ENCODE measurements around the gene GLI2.

DNA sequence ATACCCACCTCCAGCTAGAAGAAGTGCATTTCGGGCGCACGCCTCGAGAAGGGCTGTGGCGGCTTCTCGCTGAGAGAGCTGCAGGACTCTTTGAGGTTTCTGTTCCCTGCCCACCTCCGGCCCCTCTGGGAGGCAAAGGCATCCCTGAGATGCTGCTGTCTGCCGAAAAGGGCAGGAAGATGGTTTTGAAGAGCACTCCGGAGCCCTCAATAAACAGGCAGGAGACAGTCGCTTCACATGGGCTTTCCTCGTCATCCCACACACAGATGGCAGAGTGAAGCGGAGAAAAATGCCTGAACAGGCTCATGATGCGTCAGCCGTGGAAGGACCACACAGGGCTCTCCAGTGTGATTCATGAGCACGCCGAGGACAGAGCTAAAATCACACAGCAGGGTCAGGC lies 25.4 kb upstream of the GLI2 start:
- TF ChIP-seq EZH2 (optimal IDR thresholded peaks at IDR 0.05; ENCODE audit: low read depth, low read length) (no peak), EZH2phosphoT487 (IDR thresholded peaks at IDR 0.05; ENCODE audit: low read length) (no peak)
- TF ChIP-seq, protein P1, sequence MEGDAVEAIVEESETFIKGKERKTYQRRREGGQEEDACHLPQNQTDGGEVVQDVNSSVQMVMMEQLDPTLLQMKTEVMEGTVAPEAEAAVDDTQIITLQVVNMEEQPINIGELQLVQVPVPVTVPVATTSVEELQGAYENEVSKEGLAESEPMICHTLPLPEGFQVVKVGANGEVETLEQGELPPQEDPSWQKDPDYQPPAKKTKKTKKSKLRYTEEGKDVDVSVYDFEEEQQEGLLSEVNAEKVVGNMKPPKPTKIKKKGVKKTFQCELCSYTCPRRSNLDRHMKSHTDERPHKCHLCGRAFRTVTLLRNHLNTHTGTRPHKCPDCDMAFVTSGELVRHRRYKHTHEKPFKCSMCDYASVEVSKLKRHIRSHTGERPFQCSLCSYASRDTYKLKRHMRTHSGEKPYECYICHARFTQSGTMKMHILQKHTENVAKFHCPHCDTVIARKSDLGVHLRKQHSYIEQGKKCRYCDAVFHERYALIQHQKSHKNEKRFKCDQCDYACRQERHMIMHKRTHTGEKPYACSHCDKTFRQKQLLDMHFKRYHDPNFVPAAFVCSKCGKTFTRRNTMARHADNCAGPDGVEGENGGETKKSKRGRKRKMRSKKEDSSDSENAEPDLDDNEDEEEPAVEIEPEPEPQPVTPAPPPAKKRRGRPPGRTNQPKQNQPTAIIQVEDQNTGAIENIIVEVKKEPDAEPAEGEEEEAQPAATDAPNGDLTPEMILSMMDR (IDR thresholded peaks at IDR 0.05; ENCODE audit: low read length), result no peak

All from MM.1S (cell line).